HG03280 (cell line): ENCODE data around the gene GBP1.
A peak's percentile ranks its signal among the peaks of the same experiment; 100 is the strongest.
"Not testable (repeated sequence)": the region's sequence is repeated elsewhere in the genome, so short reads cannot be mapped to it uniquely, and the experiment has no call there.

Experiments used
- ATAC-seq: cut with Tn5 transposase; IDR thresholded peaks from one replicate; pipeline ENCODE4 v1.9.1; 2021; ENCODE audit warnings: mild to moderate bottlenecking, moderate library complexity; ENCODE audit not compliant: unreplicated experiment

The GBP1 gene, protein sequence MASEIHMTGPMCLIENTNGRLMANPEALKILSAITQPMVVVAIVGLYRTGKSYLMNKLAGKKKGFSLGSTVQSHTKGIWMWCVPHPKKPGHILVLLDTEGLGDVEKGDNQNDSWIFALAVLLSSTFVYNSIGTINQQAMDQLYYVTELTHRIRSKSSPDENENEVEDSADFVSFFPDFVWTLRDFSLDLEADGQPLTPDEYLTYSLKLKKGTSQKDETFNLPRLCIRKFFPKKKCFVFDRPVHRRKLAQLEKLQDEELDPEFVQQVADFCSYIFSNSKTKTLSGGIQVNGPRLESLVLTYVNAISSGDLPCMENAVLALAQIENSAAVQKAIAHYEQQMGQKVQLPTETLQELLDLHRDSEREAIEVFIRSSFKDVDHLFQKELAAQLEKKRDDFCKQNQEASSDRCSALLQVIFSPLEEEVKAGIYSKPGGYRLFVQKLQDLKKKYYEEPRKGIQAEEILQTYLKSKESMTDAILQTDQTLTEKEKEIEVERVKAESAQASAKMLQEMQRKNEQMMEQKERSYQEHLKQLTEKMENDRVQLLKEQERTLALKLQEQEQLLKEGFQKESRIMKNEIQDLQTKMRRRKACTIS

DNA sequence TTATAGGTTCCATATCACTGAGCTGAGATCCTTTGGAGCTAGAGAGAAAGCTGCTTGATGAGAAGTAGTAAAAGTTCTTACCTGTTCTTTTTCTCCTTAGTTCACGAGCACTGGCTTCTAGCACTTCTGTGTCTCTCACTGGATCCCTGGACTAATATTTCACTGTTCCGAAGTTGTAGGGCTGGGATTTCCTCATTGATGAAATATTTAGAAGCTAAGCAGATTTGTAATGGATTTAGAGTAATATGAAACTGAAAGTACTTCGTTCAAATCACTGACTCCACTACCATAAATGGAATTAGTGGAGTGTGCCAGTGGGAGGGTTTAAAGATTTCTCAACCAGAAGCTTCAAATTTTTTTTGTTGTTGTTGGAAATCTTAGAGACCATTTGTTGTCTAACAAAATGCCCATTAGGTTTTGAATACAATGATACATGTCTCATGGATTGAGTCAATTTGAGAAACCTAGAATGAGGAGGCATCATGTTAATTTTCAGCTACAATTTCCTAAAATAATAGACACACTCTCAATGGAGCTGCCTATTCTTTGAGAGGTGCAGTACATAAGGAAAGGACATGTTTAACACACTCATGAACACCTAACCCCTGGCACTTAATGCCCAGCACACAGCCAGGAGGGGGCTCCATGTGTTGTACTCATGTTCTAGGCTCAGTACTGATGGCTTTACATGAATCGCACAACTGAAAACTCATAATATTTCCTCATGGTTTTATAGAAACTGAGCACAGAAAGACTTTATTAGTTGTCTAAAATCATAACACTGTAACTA lies at the start of gene GBP1:
GBP1 (minus strand) TSS at position 130 of the 790 bp plus-strand sequence. CDS start 1,974 bp downstream, outside the sequence.
- peak; percentile 51 for ATAC-seq

GRCh38 chr1:89114662-89115061 lies 49.7 kb upstream of the GBP1 start:
- ATAC-seq, result no peak

GRCh38 chr1:89112871-89113613 lies 48.0 kb upstream of the GBP1 start:
- ATAC-seq, result no peak

GRCh38 chr1:89104687-89105086 lies 39.7 kb upstream of the GBP1 start:
- no peak for ATAC-seq

GRCh38 chr1:89104147-89104546 lies 39.1 kb upstream of the GBP1 start:
- no peak for ATAC-seq

- no peak for ATAC-seq
Measured at GRCh38 chr1:89102021-89102420, 37.0 kb upstream of the GBP1 start.

- no peak for ATAC-seq
Measured at GRCh38 chr1:89100412-89100811, 35.4 kb upstream of the GBP1 start.

DNA sequence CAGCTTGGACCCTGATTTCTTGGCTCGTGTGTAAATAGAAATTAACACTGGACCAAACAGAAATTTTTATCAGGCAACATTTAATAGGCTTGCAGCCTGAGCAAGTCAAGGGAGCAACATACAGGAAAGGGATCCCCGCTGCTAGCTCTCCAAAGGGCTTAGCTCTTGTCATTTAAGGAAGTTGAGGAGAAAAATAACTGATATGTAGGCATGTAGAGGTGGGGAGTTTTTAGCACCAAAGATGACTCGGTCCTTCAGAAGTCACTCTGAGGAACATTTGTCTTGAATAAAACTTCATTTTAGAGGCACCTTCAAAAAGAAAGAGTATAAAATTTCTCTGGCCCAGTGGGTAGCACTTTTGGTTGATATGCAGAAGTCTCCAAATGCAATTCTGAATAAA lies 33.8 kb upstream of the GBP1 start:
- no peak for ATAC-seq

DNA sequence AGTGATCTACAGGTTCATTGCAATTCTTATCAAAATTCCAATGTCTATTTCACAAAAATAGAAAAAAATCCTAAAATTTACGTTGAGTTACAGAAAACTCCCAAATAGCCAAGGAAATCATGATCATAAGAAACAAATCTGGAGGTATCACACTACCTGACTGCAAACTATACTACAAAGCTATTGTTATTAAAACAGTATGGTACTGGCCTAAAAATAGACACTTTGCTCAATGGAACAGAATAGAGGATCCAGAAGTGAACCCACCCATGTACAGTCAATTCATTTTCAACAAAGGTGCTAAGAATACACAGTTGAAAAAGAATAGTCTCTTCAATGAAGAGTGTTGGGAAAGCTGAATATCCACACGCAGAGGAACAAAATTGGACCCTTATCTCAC lies 30.7 kb upstream of the GBP1 start:
- no peak for ATAC-seq

GRCh38 chr1:89089962-89090361 lies 25.0 kb upstream of the GBP1 start:
- ATAC-seq, result no peak

DNA sequence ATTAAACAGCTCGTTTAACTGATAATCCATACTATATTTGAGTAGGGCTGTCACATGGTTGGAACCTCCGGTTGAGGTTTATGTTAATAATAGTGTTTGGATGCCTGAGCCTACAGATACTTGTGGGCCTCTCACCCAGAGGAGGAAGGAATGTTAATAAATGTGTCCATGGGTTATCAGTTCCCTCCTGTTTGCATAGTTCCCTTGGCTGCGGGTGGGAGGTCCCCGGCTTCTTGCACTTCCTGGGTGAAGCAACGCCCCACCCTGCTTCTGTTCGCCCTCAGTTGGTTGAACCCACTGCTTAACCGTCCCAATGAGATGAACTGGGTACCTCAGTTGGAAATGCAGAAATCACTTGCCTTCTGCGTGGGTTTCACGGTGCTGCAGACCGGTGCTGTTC lies 23.6 kb upstream of the GBP1 start:
- no peak for ATAC-seq

DNA sequence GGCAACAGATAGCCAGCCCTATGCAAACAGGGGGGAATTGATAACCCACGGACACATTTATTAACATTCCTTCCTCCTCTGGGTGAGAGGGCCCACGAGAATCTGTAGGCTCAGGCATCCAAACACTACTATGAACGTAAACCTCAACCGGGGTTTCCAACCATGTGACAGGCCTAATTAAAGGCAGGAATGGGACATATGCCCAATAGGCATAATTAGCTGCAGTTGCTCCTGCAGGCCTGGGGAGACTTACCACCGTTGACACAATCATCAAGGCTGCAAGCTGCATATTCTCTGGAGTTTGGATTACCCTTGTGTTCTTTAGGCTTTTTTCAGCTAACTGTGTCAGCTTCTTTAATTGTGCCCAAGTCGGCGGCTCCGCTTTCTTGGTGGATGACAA lies 22.2 kb upstream of the GBP1 start:
- no peak for ATAC-seq

DNA sequence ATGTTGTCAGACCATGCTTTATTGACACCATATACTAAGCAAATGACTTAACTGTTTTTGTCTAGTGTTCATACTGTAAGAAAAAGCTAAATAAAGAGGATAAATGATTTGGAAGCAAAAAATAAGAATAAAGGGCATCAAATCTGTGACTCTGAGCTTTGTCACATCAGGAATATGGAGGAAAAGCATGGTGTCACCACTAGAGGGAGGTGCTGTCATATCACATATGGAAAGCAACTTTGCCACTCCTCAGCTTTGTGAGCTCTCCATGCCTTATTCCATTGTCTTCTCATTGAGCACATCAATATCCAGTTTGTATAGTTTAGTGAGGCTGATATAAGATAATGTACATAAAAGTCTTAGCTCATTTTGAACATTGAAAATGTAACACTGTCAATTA lies 20.8 kb upstream of the GBP1 start:
- ATAC-seq, result peak; percentile 55

DNA sequence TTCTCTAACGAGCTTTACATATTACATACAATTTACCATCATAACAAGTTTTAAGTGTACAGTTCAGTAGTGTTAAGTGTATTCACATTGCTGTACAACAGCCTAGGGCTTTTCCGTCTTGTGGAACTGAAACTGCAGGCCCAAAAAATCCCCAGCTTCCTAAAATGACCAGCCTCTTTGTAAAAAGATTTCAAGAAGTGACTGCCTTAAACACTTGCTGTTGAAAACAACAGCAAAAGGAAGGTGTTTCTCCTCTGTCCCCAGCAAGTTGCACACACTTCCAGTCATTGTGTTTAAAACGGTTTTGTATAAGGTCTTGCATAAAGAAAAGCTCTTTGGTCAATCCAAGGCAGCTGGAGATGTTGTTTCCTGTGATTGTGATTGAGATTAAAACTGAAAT lies 16.0 kb upstream of the GBP1 start:
- no peak for ATAC-seq

DNA sequence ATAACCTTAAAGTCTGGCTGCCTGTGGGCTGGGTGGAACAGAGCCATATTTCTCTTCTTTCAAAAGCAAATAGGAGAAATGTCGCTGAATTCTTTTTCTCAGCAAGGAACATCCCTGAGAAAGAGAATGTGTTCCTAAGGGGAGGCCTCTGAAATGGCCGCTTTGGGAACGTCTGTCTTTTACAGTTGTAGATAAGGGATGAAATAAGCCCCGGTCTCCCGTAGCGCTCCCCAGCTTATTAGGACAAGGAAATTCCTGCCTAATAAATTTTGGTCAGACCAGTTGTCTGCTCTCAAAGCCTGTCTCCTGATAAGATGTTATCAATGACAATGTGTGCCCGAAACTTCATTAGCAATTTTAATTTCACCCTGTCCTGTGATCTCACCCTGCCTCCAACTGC lies 15.1 kb upstream of the GBP1 start:
- not testable (repeated sequence) for ATAC-seq

DNA sequence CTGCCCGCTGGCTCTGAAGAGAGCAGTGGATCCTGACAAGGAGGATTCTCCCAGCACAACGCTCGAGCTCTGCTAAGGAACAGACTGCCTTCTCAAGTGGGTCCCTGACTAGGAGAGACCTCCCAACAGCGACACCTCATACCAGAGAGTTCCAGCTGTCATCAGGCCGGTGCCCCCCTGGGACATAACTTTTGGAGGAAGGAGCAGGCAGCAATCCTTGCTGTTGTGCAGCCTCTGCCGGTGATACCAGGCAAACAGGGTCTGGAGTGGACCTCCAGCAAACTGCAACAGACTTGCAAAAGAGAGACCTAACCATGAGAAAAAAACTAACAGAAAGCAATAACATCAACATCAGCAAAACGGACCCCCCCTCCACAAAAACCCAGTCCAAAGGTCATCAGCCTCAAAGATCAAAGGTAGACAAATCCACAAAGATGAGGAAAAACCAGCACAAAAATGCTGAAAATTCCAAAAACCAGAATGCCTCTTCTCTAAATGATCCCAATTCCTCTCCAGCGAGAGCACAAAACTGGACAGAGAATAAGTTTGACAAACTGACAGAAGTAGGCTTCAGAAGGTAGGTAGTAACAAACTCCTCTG lies 7.6 kb upstream of the GBP1 start:
- ATAC-seq, result not testable (repeated sequence)

DNA sequence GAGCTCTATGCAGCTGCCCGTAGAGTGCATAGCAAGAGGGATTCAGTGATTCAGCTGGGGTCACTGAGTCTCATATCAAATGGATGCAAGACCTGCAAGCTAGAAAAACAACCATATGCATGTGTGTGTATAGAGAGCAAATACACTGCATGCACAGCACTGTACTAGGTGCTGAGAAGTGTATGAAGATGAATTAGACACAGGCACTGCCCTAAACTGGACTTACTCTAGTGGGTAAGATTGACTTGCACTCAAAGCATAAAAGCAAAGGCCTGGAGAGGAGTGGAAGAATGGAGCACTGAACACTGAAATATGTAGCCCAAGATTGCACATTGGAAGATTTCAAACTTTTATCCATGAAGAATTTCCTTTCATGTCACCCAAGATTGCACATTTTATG lies 5.5 kb upstream of the GBP1 start:
- no peak for ATAC-seq

GRCh38 chr1:89069951-89070350 lies 4.9 kb upstream of the GBP1 start:
- ATAC-seq, result no peak

DNA sequence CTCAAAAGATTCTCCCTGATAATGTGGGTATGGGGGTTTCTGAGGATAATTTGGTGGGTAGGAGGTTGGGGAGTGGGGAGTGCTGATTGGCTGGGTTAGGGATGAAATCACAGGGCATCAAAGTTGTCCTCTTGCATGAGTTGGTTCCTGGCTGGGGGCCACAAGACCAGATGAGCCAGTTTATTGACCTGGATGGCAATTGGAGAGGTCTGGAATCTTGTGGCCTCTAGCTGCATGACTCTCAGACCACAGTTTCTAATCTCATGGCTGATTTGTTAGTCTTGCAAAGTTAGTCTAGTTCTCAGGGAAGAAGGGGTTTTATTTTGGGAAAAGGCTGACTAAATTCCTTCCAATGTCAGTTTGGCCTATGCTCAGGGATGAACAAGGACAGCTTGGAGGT lies 3.3 kb upstream of the GBP1 start:
- ATAC-seq, result no peak

DNA sequence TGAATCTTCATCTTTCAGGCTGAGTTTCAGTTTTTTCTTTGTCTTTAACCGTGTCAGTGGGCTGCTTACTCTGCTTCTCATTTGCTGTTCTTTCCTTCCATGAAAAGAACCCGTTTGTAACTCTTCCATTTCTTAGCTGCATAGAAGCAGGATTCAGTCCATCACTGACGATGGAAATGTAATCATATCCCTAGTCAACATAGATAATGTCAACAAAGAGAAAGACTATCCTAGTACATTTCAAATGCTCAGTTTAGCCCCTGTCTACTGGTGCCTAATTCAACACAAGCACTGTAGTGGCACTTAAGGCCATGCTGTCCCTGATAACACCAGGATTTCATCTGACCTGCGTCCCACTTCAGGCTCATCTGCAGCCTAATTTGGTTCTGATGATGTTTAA lies 376 bp downstream of the GBP1 start:
- ATAC-seq, result peak; percentile 41

GRCh38 chr1:89063094-89063493 lies 1.9 kb downstream of the GBP1 start:
- no peak for ATAC-seq
